WERI-Rb-1 (cell line): ENCODE results near the gene GTPBP2.
A peak's percentile ranks its signal among the peaks of the same experiment; 100 is the strongest.

Experiments used
- DNase-seq: peaks from one replicate; pipeline ENCODE4 v3.0.0-alpha.2; 2020
- H3K27ac ChIP-seq: fragments of 250-450 bp; sonication (Bioruptor Pico); 2 replicates; pipeline ENCODE4 v1.5.1; 2020; ENCODE audit warnings: mild to moderate bottlenecking, moderate library complexity
- H3K27me3 ChIP-seq: fragments of 250-450 bp; sonication (Bioruptor Pico); 2 replicates; pipeline ENCODE4 v1.5.1; 2021; ENCODE audit warnings: mild to moderate bottlenecking, low read depth, moderate library complexity; ENCODE audit not compliant: insufficient read depth, severe bottlenecking
- H3K36me3 ChIP-seq: fragments of 250-450 bp; sonication (Bioruptor Pico); 2 replicates; pipeline ENCODE4 v1.5.1; 2020; ENCODE audit warnings: mild to moderate bottlenecking, moderate library complexity
- H3K4me3 ChIP-seq: 2 replicates; pipeline ENCODE4 v1.5.1; 2011; ENCODE audit warnings: low read depth, mild to moderate bottlenecking, control low read depth, low read length
- H3K9me3 ChIP-seq: fragments of 250-450 bp; sonication (Bioruptor Pico); 2 replicates; pipeline ENCODE4 v1.5.1; 2021; ENCODE audit warnings: mild to moderate bottlenecking, moderate library complexity; ENCODE audit not compliant: severe bottlenecking
- TF ChIP-seq, protein P1 (sequence below): IDR thresholded peaks from 2 replicates; pipeline ENCODE4 v1.5.1; 2011; ENCODE audit warnings: low read depth, mild to moderate bottlenecking, control low read depth, inconsistent platforms, low read length

Gene GTPBP2

GRCh38 chr6:43674291-43674690 is 45.2 kb upstream of the GTPBP2 start:
- no peak for DNase-seq
- Histone ChIP-seq H3K36me3 (peaks cover 95% of the 10 kb centered on the region), H3K27ac (no peak overlapping the region), H3K4me3 (no peak overlapping the region), H3K27me3 (no peaks in the 10 kb centered on the region), H3K9me3 (no peaks in the 10 kb centered on the region)
- TF ChIP-seq, protein P1, sequence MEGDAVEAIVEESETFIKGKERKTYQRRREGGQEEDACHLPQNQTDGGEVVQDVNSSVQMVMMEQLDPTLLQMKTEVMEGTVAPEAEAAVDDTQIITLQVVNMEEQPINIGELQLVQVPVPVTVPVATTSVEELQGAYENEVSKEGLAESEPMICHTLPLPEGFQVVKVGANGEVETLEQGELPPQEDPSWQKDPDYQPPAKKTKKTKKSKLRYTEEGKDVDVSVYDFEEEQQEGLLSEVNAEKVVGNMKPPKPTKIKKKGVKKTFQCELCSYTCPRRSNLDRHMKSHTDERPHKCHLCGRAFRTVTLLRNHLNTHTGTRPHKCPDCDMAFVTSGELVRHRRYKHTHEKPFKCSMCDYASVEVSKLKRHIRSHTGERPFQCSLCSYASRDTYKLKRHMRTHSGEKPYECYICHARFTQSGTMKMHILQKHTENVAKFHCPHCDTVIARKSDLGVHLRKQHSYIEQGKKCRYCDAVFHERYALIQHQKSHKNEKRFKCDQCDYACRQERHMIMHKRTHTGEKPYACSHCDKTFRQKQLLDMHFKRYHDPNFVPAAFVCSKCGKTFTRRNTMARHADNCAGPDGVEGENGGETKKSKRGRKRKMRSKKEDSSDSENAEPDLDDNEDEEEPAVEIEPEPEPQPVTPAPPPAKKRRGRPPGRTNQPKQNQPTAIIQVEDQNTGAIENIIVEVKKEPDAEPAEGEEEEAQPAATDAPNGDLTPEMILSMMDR: no peak

DNA sequence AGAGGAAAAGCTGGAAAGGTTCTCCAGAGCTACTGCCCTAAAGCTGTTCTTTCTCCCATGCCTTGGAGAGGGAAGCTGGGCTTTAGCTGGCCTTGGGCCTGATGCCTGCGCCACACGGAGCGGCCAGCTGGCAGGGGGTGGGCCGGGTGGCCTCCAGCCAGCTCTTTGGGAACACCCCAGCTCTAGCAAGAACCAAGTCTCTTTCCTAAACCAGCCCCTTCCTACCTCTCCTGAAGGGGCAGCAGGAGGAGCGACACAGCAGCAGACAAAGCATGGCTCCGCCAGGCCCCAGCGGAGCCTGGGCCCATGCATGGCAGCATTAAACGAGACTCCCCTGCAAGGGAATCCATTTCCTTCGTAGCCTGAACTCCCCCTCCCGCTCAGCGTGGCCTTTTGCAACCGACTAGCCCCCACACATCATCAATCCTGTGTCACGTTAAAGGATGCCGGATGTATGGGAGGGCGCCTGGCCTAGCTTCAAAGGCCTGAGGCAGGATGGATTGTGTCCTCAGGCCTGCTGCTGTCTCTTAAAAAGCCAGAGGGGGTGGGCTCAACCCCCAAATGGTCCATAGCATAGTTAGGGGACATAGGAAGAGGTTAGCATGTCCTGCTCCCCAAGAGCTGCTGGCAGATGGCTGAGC is 44.5 kb upstream of the GTPBP2 start:
- no peak for DNase-seq
- no peaks in the 10 kb centered on the region for H3K27me3 ChIP-seq
- no peaks in the 10 kb centered on the region for H3K9me3 ChIP-seq
- TF ChIP-seq, protein P1: no peak
- peaks cover 88% of the 10 kb centered on the region for H3K36me3 ChIP-seq
- H3K4me3 ChIP-seq: no peak overlapping the region
- no peak overlapping the region for H3K27ac ChIP-seq

GRCh38 chr6:43671801-43672690 is 43.0 kb upstream of the GTPBP2 start:
- Histone ChIP-seq H3K9me3 (no peaks in the 10 kb centered on the region), H3K27me3 (no peaks in the 10 kb centered on the region), H3K4me3 (no peak overlapping the region), H3K36me3 (peaks cover 73% of the 10 kb centered on the region), H3K27ac (peak overlapping the region; percentile 33)
- DNase-seq: peak; percentile 64
- TF ChIP-seq, protein P1: no peak

GRCh38 chr6:43671011-43671800 is 42.1 kb upstream of the GTPBP2 start:
- Histone ChIP-seq H3K4me3 (no peak overlapping the region), H3K27ac (peak overlapping the region; percentile 33; the same call in 1 of the 2 replicates), H3K36me3 (peaks cover 64% of the 10 kb centered on the region), H3K27me3 (no peaks in the 10 kb centered on the region), H3K9me3 (no peaks in the 10 kb centered on the region)
- TF ChIP-seq, protein P1: no peak
- no peak for DNase-seq

GRCh38 chr6:43670623-43670986 is 41.5 kb upstream of the GTPBP2 start:
- Histone ChIP-seq H3K27me3 (no peaks in the 10 kb centered on the region), H3K4me3 (no peak overlapping the region), H3K36me3 (peaks cover 58% of the 10 kb centered on the region), H3K27ac (no peak overlapping the region), H3K9me3 (no peaks in the 10 kb centered on the region)
- TF ChIP-seq, protein P1: no peak
- no peak for DNase-seq
